SU-DHL-6 (cell line): Measurements from ENCODE around the gene ARPP21.

ENCODE experiments used
- H2AFZ ChIP-seq: fragments of 200-600 bp; sonication (generic); 2 replicates; pipeline ENCODE4 v1.6.1; 2014; ENCODE audit warnings: low read depth, mild to moderate bottlenecking, moderate library complexity, mixed read lengths, antibody characterized with exemption, low read length; ENCODE audit not compliant: severe bottlenecking
- H3F3A ChIP-seq: fragments of 200-600 bp; shearing (Covaris generic); 2 replicates; pipeline ENCODE4 v1.6.0; 2016; ENCODE audit warnings: antibody characterized with exemption, mild to moderate bottlenecking; ENCODE audit not compliant: insufficient read depth
- H3K27ac ChIP-seq: fragments of 200-600 bp; sonication (generic); 2 replicates; pipeline ENCODE4 v1.5.1; 2016; ENCODE audit warnings: low read depth, mild to moderate bottlenecking, low read length, moderate library complexity, mixed read lengths
- H3K27me3 ChIP-seq: fragments of 200-600 bp; sonication (generic), shearing (Covaris generic); 2 replicates; pipeline ENCODE4 v1.6.0; 2014; ENCODE audit warnings: mild to moderate bottlenecking, low read length
- H3K36me3 ChIP-seq: fragments of 200-600 bp; sonication (generic); 2 replicates; pipeline ENCODE4 v1.6.1; 2014; ENCODE audit warnings: mild to moderate bottlenecking, low read length, mixed read lengths
- H3K4me2 ChIP-seq: fragments of 300-600, 200-600 bp; shearing (Covaris generic), sonication (generic); 2 replicates; pipeline ENCODE4 v1.6.0; 2014; ENCODE audit warnings: low read length, low read depth, mild to moderate bottlenecking; ENCODE audit not compliant: poor library complexity, severe bottlenecking
- H3K4me3 ChIP-seq: fragments of 200-600 bp; sonication (generic); 2 replicates; pipeline ENCODE4 v1.5.1; 2014; ENCODE audit warnings: antibody characterized with exemption, low read length, mild to moderate bottlenecking, mixed read lengths; ENCODE audit not compliant: insufficient read depth, poor library complexity, severe bottlenecking
- H3K79me2 ChIP-seq: fragments of 200-600 bp; sonication (generic); 2 replicates; pipeline ENCODE4 v1.6.1; 2014; ENCODE audit warnings: mild to moderate bottlenecking, low read length, moderate library complexity; ENCODE audit not compliant: insufficient read depth
- H3K9ac ChIP-seq: fragments of 200-600 bp; sonication (generic); 2 replicates; pipeline ENCODE4 v1.7.0; 2014; ENCODE audit warnings: mild to moderate bottlenecking, low read length
- H3K9me2 ChIP-seq: fragments of 200-600 bp; sonication (generic); replicated peaks from 2 replicates; pipeline ENCODE4 v1.6.1; 2014; ENCODE audit warnings: low read length; ENCODE audit not compliant: insufficient read depth
- H3K9me3 ChIP-seq: fragments of 200-600 bp; sonication (generic); 2 replicates; pipeline ENCODE4 v1.6.1; 2014; ENCODE audit warnings: low read length, mixed read lengths; ENCODE audit not compliant: insufficient read depth
- H4K20me1 ChIP-seq: fragments of 200-600 bp; sonication (generic); 2 replicates; pipeline ENCODE4 v1.6.1; 2014; ENCODE audit warnings: low read depth, mild to moderate bottlenecking, antibody characterized with exemption, low read length, moderate library complexity, mixed read lengths
- EZH2phosphoT487 ChIP-seq: fragments of 200-600 bp; sonication (generic), shearing (Covaris generic); conservative IDR thresholded peaks from 2 replicates; pipeline ENCODE4 v1.6.1; 2018; ENCODE audit warnings: mild to moderate bottlenecking, antibody characterized with exemption, low read length, moderate library complexity, mixed read lengths
- TF ChIP-seq, protein P1 (sequence below): fragments of 200-600 bp; sonication (generic); IDR thresholded peaks from one replicate; pipeline ENCODE4 v1.5.1; 2017; ENCODE audit warnings: antibody characterized with exemption, mild to moderate bottlenecking, low read length, moderate library complexity; ENCODE audit not compliant: insufficient read depth, poor library complexity, severe bottlenecking

The ARPP21 gene

DNA sequence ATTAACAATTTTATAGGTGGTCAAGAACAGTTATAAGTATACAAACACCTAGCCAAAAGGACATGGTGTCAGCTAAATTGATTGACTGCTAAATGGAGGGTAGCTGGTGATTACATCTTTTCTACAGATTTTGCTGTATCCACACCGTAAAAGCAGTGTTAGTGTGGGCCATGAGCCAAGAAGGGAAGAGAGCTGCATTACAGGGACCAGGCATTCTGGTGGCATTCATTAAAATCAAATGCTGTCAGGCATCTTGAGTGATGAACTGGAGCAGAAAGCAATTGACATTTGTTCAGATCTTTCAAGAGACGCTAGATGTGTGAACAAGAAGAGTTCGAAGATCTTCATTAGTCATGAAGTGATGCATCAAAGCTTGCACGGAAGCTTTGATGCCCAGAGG is 177.9 kb downstream of the ARPP21 start:
- Histone ChIP-seq H4K20me1 (no peaks in the 10 kb centered on the region), H3K4me2 (no peak overlapping the region), H3K27ac (no peak overlapping the region), H3K79me2 (no peaks in the 10 kb centered on the region), H3K27me3 (no peaks in the 10 kb centered on the region), H3K36me3 (no peaks in the 10 kb centered on the region), H3F3A (no peaks in the 10 kb centered on the region), H3K4me3 (no peak overlapping the region), H3K9ac (no peak overlapping the region), H2AFZ (no peak overlapping the region), H3K9me3 (no peaks in the 10 kb centered on the region), H3K9me2 (no peaks in the 10 kb centered on the region)
- TF ChIP-seq, protein P1, sequence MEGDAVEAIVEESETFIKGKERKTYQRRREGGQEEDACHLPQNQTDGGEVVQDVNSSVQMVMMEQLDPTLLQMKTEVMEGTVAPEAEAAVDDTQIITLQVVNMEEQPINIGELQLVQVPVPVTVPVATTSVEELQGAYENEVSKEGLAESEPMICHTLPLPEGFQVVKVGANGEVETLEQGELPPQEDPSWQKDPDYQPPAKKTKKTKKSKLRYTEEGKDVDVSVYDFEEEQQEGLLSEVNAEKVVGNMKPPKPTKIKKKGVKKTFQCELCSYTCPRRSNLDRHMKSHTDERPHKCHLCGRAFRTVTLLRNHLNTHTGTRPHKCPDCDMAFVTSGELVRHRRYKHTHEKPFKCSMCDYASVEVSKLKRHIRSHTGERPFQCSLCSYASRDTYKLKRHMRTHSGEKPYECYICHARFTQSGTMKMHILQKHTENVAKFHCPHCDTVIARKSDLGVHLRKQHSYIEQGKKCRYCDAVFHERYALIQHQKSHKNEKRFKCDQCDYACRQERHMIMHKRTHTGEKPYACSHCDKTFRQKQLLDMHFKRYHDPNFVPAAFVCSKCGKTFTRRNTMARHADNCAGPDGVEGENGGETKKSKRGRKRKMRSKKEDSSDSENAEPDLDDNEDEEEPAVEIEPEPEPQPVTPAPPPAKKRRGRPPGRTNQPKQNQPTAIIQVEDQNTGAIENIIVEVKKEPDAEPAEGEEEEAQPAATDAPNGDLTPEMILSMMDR = no peak
- TF ChIP-seq EZH2phosphoT487 = no peak

DNA sequence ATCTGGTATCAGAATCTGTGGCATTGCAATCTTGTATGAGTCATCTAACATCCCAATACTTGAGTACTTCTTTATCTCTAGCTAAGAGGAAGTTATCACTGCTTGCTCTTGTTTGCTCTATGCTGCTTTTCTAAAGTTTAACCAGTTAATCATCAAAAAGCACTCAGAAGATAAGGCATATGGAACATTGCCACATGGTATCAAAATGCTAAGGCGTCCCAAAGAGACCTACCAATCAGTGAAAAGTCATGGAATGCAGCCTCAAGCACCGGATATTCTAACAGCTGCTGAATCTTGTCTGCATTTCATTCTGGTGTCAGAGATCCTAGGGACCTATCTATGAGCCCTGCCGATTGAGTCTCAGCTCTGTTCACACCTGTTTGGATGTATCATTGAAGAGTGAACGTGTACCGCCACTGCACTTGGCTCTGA is 192.8 kb downstream of the ARPP21 start:
- Histone ChIP-seq H3K79me2 (no peaks in the 10 kb centered on the region), H4K20me1 (no peaks in the 10 kb centered on the region), H3F3A (no peaks in the 10 kb centered on the region), H3K9me2 (no peaks in the 10 kb centered on the region), H3K9ac (no peak overlapping the region), H3K36me3 (no peaks in the 10 kb centered on the region), H3K4me2 (no peak overlapping the region), H3K4me3 (no peak overlapping the region), H2AFZ (no peak overlapping the region), H3K27ac (no peak overlapping the region), H3K27me3 (no peaks in the 10 kb centered on the region), H3K9me3 (no peaks in the 10 kb centered on the region)
- TF ChIP-seq EZH2phosphoT487 = no peak
- TF ChIP-seq, protein P1 = no peak
